Dermis blood vessel endothelial cell (primary cell): ENCODE measurements around the gene KLF12. TPM values are rescaled to one million over a fixed set of nuclear protein-coding genes. Genes with fewer than 3 reads are reported as not detected.

Experiments
- DNase-seq: peaks from one replicate; pipeline ENCODE4 v3.0.0; 2010
- total RNA-seq: library from RNA; depleted of rRNA; stranded (reverse); fragments of >200 nt; gene quantifications from 2 replicates; pipeline ENCODE4 v1.2.3, GENCODE V29; 2014

Gene KLF12
- total RNA-seq, 1 donor from 2014 or later = 4.8 TPM

- DNase-seq = peak; percentile 53
Measured at GRCh38 chr13:74134777-74135325, 647 bp upstream of the KLF12 start.

- DNase-seq = peak; percentile 91
Measured at GRCh38 chr13:74133657-74134201, 475 bp downstream of the KLF12 start.

- DNase-seq = peak; percentile 56
Measured at GRCh38 chr13:74132776-74133656, 1.2 kb downstream of the KLF12 start.

- peak; percentile 63 for DNase-seq
Measured at GRCh38 chr13:74132152-74132775, 1.9 kb downstream of the KLF12 start.

GRCh38 chr13:74131227-74131626 is 3.0 kb downstream of the KLF12 start:
- DNase-seq = no peak

- peak; percentile 16 for DNase-seq
Measured at GRCh38 chr13:74129500-74130191, 4.6 kb downstream of the KLF12 start.

- peak; percentile 71 for DNase-seq
Measured at GRCh38 chr13:74128156-74128767, 5.9 kb downstream of the KLF12 start.

- peak; percentile 31 for DNase-seq
Measured at GRCh38 chr13:74118328-74118727, 15.9 kb downstream of the KLF12 start.

- DNase-seq = peak; percentile 49
Measured at GRCh38 chr13:74117207-74117705, 16.9 kb downstream of the KLF12 start.

- peak; percentile 81 for DNase-seq
Measured at GRCh38 chr13:74115133-74115532, 19.1 kb downstream of the KLF12 start.

- DNase-seq = no peak
Measured at GRCh38 chr13:74114641-74115040, 19.6 kb downstream of the KLF12 start.

GRCh38 chr13:74114202-74114601 is 20.0 kb downstream of the KLF12 start:
- DNase-seq = no peak

GRCh38 chr13:74111901-74112824 is 22.0 kb downstream of the KLF12 start:
- no peak for DNase-seq

GRCh38 chr13:74111399-74111798 is 22.8 kb downstream of the KLF12 start:
- DNase-seq = no peak

- DNase-seq = no peak
Measured at GRCh38 chr13:74110053-74110452, 24.2 kb downstream of the KLF12 start.

- DNase-seq = no peak
Measured at GRCh38 chr13:74107598-74107997, 26.6 kb downstream of the KLF12 start.

- no peak for DNase-seq
Measured at GRCh38 chr13:74105871-74106270, 28.3 kb downstream of the KLF12 start.

- DNase-seq = no peak
Measured at GRCh38 chr13:74104661-74105275, 29.4 kb downstream of the KLF12 start.

GRCh38 chr13:74103970-74104555 is 30.1 kb downstream of the KLF12 start:
- peak; percentile 37 for DNase-seq

- no peak for DNase-seq
Measured at GRCh38 chr13:74103196-74103595, 31.0 kb downstream of the KLF12 start.
